Heart left ventricle (tissue), 13 donors: ENCODE data around the gene ZP1.

Experiments used
- POLR2A ChIP-seq, 2 donors: fragments of 450-650 bp; IDR thresholded peaks; one replicate each; pipeline ENCODE4 v1.6.1; 2017; ENCODE audit warnings: antibody characterized with exemption in 2 of 2, mild to moderate bottlenecking in 2 of 2, moderate library complexity in 2 of 2
- TF ChIP-seq, protein P1 (sequence below), 12 donors: fragments of 200-600 bp; sonication (generic) in 4 of 12; IDR thresholded peaks; one replicate each; pipeline versions ENCODE4 v1.5.0 to v1.8.0; 2018 to 2022; ENCODE audit warnings: antibody characterized with exemption in 12 of 12, mild to moderate bottlenecking in 5 of 12
- donor health status: ischemic (EF 13 %, LVEDD 7.1; RV severe dilation, severe dysfunction).
- donor health status: DM: no; HTN: yes; CAD: no.
- donor health status: DM: no; HTN: no; CAD: no.
- donor health status: ischemic (EF 25% LVEDD 6.9; RV normal size, moderate dysfunction).
- donor health status: ischemic (EF 25% LVEDD 5.7; RV mildly dilated, moderate dysfunction).
- donor health status: ischemic (EF 35%, LVEDD 5.7; RV mildly dilated, moderate dysfunction).
- donor health status: nonischemic (EF 11% LVEDD 7.7; RV severe dilation, severe dysfunction).
- donor health status: DM: yes; HTN: yes; CAD: no.
- donor health status: PGD.
- donor health status: ischemic (EF 29% LVEDD 5.4; RV normal size, mild dysfunction).
- donor health status: nonischemic (EF 23%, LVEDD 6.1; RV moderate dilation, normal function).

DNA sequence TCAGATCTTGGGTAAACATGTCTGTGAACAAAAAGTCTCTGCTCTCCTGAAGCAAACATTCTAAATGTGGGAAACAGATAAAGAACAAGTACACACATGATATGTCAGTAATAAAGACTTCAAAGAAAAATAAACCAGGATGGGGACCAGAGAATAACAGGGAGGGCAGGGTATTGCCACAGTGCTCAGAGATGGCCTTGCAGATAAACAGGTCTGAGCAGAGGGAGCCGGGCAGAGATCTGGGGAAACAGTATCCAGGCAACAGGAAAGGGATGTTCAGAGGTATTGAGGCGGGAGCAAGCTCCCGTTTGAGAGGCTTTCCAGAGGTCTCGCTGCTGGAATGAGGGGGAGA lies 22.5 kb upstream of the ZP1 start:
- no peak for TF ChIP-seq POLR2A (IDR thresholded peaks at IDR 0.05)
- TF ChIP-seq, protein P1, sequence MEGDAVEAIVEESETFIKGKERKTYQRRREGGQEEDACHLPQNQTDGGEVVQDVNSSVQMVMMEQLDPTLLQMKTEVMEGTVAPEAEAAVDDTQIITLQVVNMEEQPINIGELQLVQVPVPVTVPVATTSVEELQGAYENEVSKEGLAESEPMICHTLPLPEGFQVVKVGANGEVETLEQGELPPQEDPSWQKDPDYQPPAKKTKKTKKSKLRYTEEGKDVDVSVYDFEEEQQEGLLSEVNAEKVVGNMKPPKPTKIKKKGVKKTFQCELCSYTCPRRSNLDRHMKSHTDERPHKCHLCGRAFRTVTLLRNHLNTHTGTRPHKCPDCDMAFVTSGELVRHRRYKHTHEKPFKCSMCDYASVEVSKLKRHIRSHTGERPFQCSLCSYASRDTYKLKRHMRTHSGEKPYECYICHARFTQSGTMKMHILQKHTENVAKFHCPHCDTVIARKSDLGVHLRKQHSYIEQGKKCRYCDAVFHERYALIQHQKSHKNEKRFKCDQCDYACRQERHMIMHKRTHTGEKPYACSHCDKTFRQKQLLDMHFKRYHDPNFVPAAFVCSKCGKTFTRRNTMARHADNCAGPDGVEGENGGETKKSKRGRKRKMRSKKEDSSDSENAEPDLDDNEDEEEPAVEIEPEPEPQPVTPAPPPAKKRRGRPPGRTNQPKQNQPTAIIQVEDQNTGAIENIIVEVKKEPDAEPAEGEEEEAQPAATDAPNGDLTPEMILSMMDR (IDR thresholded peaks at IDR 0.05) = no peak
